Hematopoietic multipotent progenitor cell treated with erythropoietin and hydrocortisone succinate and interleukin-3 and kit ligand, for 15 days (in vitro differentiated cells): Measurements from ENCODE around the gene PBXIP1.
"Not testable (repeated sequence)": the region's sequence is repeated elsewhere in the genome, so short reads cannot be mapped to it uniquely, and the experiment has no call there.

Experiments used
- DNase-seq: peaks from one replicate; pipeline ENCODE4 v3.0.0-alpha.2; 2015; ENCODE audit warnings: low spot score

Gene PBXIP1

GRCh38 chr1:154994269-154994587 is 38.3 kb upstream of the PBXIP1 start:
- DNase-seq, result no peak

- DNase-seq, result no peak
Measured at GRCh38 chr1:154993572-154994268, 37.8 kb upstream of the PBXIP1 start, which contains the start of gene LENEP. LENEP (plus strand) TSS chr1:154993586; CDS start chr1:154993608, 22 bp downstream.

- no peak for DNase-seq
Measured at GRCh38 chr1:154992721-154993571, 37.0 kb upstream of the PBXIP1 start.

- no peak for DNase-seq
Measured at GRCh38 chr1:154990276-154990675, 34.4 kb upstream of the PBXIP1 start.

GRCh38 chr1:154989195-154989860 is 33.4 kb upstream of the PBXIP1 start:
- DNase-seq, result no peak

GRCh38 chr1:154988058-154988954 is 32.4 kb upstream of the PBXIP1 start:
- no peak for DNase-seq

- no peak for DNase-seq
Measured at GRCh38 chr1:154987326-154987725, 31.4 kb upstream of the PBXIP1 start.

- DNase-seq, result not testable (repeated sequence)
Measured at GRCh38 chr1:154986736-154987135, 30.8 kb upstream of the PBXIP1 start.

GRCh38 chr1:154983776-154984466 is 28.0 kb upstream of the PBXIP1 start:
- DNase-seq, result no peak

- peak; percentile 98 for DNase-seq
Measured at GRCh38 chr1:154982897-154983648, 27.2 kb upstream of the PBXIP1 start, which contains the start of gene FLAD1. FLAD1 (plus strand) TSS chr1:154983344; CDS start chr1:154983695, 351 bp downstream.

GRCh38 chr1:154982341-154982740 is 26.4 kb upstream of the PBXIP1 start:
- no peak for DNase-seq

- DNase-seq, result no peak
Measured at GRCh38 chr1:154978360-154978759, 22.5 kb upstream of the PBXIP1 start.

- not testable (repeated sequence) for DNase-seq
Measured at GRCh38 chr1:154977762-154978161, 21.9 kb upstream of the PBXIP1 start.

GRCh38 chr1:154975409-154976059 is 19.6 kb upstream of the PBXIP1 start:
- DNase-seq, result peak; percentile 61

- peak; percentile 97 for DNase-seq
Measured at GRCh38 chr1:154974808-154975408, 19.0 kb upstream of the PBXIP1 start.

- peak; percentile 100 for DNase-seq
Measured at GRCh38 chr1:154974102-154974807, 18.4 kb upstream of the PBXIP1 start, which contains the start of gene CKS1B. CKS1B (plus strand) TSS chr1:154974681; CDS start chr1:154974746, 65 bp downstream.

GRCh38 chr1:154973344-154974101 is 17.6 kb upstream of the PBXIP1 start:
- DNase-seq, result peak; percentile 100
